ENCODE results near the gene UBA6. TPM values are rescaled to one million over a fixed set of nuclear protein-coding genes. Genes with fewer than 3 reads are reported as not detected.

Gene UBA6
- total RNA-seq, 1 experiment from 2014 or later, result 72.2 TPM

- Histone ChIP-seq H2BK20ac (ENCODE audit: low read depth, low read length, poor library complexity, severe bottlenecking) (no peak overlapping the region), H3K14ac (ENCODE audit: insufficient read depth, low read length) (no peak overlapping the region), H2AFZ (ENCODE audit: low read length) (no peak overlapping the region), H3K4me2 (ENCODE audit: insufficient read depth, insufficient read length, low read length) (no peak overlapping the region), H3K18ac (ENCODE audit: insufficient read length, low read depth, low read length) (no peak overlapping the region), H4K20me1 (ENCODE audit: control insufficient read depth, insufficient read depth, insufficient read length) (no peaks in the 10 kb centered on the region), H3K9ac (ENCODE audit: extremely low read depth, insufficient read length, low read length) (no peak overlapping the region), H3K23me2 (ENCODE audit: insufficient read length, low read depth, low read length, poor library complexity, severe bottlenecking) (no peaks in the 10 kb centered on the region), H2BK15ac (ENCODE audit: low read depth, low read length) (no peak overlapping the region), H3K23ac (ENCODE audit: insufficient read length, low read depth, low read length) (no peak overlapping the region), H3K27ac (ENCODE audit: insufficient read length, low read depth, low read length) (no peak overlapping the region), H3K4ac (ENCODE audit: low read depth, low read length) (no peak overlapping the region), H3K27me3 (ENCODE audit: insufficient read depth, low read length) (no peaks in the 10 kb centered on the region), H3K9me3 (ENCODE audit: control insufficient read depth, low read depth, low read length) (no peaks in the 10 kb centered on the region), H3K79me1 (ENCODE audit: insufficient read depth, low read depth, low read length, poor library complexity, severe bottlenecking) (no peaks in the 10 kb centered on the region), H3T11ph (ENCODE audit: low read length) (no peak overlapping the region), H4K91ac (ENCODE audit: insufficient read length, low read depth, low read length) (no peak overlapping the region), H2BK5ac (ENCODE audit: insufficient read length, low read length) (no peak overlapping the region), H4K5ac (ENCODE audit: insufficient read length, low read depth, low read length) (no peak overlapping the region), H2AK5ac (ENCODE audit: insufficient read length, low read length) (no peak overlapping the region), H3K4me1 (ENCODE audit: insufficient read depth, low read length) (no peaks in the 10 kb centered on the region), H4K8ac (replicated peaks; ENCODE audit: insufficient read length, low read depth, low read length) (no peak overlapping the region), H3K56ac (ENCODE audit: insufficient read length, low read depth, low read length) (no peak overlapping the region), H3K79me2 (ENCODE audit: insufficient read depth, low read length) (no peaks in the 10 kb centered on the region), H2BK120ac (ENCODE audit: low read depth, low read length, poor library complexity, severe bottlenecking) (no peak overlapping the region), H2BK12ac (ENCODE audit: insufficient read length, low read depth, low read length) (no peak overlapping the region)
- Mint-ChIP-seq H3K4me1 (no peaks in the 10 kb centered on the region), H3K36me3 (ENCODE audit: insufficient read depth in 1 of 3, low read depth in 3 of 3) (peaks cover 5 to 35% (median 30%) of the 10 kb centered on the region in 3 experiments; a peak in 6 of 7 replicates), H3K9me3 (no peaks in the 10 kb centered on the region), H3K27me3 (ENCODE audit: low read depth) (no peaks in the 10 kb centered on the region), H3K27ac (no peak overlapping the region), H3K4me3 (no peak overlapping the region)
- DNase-seq, result no peak
- no peak for TF ChIP-seq CTCF (conservative IDR thresholded peaks at IDR 0.05)
Measured at GRCh38 chr4:67691328-67691727, 9.6 kb downstream of the UBA6 start.

Measured in H9 (cell line).